Uterus (tissue), 4 donors: Measurements from ENCODE around the gene MSL2. TPM values are rescaled to one million over a fixed set of nuclear protein-coding genes. Genes with fewer than 3 reads are reported as not detected.

Experiments
- DNase-seq, 2 donors: peaks; one replicate each; pipeline ENCODE4 v3.0.0-alpha.2; 2019 to 2020
- H3K27ac ChIP-seq, 2 donors: fragments of 200-600 bp; sonication (generic); 1 replicate in 1 of 2; 2 replicates in 1 of 2; pipeline ENCODE4 v1.5.1; 2016 to 2018
- H3K27me3 ChIP-seq, 2 donors: fragments of 200-600 bp; sonication (generic); one replicate each; pipeline ENCODE4 v1.5.1; 2018 to 2019; ENCODE audit warnings: control low read depth in 1 of 2
- H3K36me3 ChIP-seq, 2 donors: fragments of 200-600 bp; sonication (generic); one replicate each; pipeline ENCODE4 v1.5.1; 2019; ENCODE audit warnings: control low read depth in 1 of 2
- H3K4me1 ChIP-seq, 2 donors: fragments of 200-600 bp; sonication (generic); one replicate each; pipeline ENCODE4 v1.5.1; 2018 to 2019; ENCODE audit warnings: control low read depth in 1 of 2
- H3K4me3 ChIP-seq, 2 donors: fragments of 200-600 bp; sonication (generic); 1 replicate in 1 of 2; 2 replicates in 1 of 2; pipeline ENCODE4 v1.5.1; 2018 to 2019; ENCODE audit warnings: mild to moderate bottlenecking in 1 of 2
- H3K9me3 ChIP-seq, 2 donors: fragments of 200-600 bp; sonication (generic); one replicate each; pipeline ENCODE4 v1.5.1; 2019; ENCODE audit warnings: control low read depth in 1 of 2
- CTCF ChIP-seq, 4 experiments: fragments of 200-600 bp in 2 of 4; fragments of 450-650 bp in 2 of 4; sonication (generic) in 2 of 4; IDR thresholded peaks; one replicate each; pipeline ENCODE4 v1.5.1; 2016 to 2019; ENCODE audit warnings: antibody characterized with exemption in 4 of 4, mild to moderate bottlenecking in 2 of 4, moderate library complexity in 1 of 4
- POLR2A ChIP-seq, 2 donors: fragments of 450-650 bp; IDR thresholded peaks; one replicate each; pipeline ENCODE4 v1.6.1; 2016; ENCODE audit warnings: antibody characterized with exemption in 2 of 2, mild to moderate bottlenecking in 1 of 2, moderate library complexity in 1 of 2
- intact Hi-C: fragments of 100-400 bp; cut with DNase I; formaldehyde crosslinking; loops from one replicate; pipeline ENCODE4 v1.15.1; 2023; ENCODE audit warnings: low total_unique reads
- total RNA-seq, 4 donors: library from RNA; depleted of rRNA in 3 of 4; stranded (reverse); fragments of >200 nt in 3 of 4; gene quantifications; one replicate each; pipeline versions ENCODE4 v1.1.0 to v1.2.4, GENCODE V29; 2014 to 2023
- donor health status: DM: yes; HTN: yes; CAD: no.

The MSL2 gene
- 10 to 100 TPM; 17.7 to 53.0 (median 32.9) TPM for total RNA-seq

- Histone ChIP-seq H3K4me3 (peak within 1 kb of the TSS; percentile 75 to 94), H3K4me1 (no peaks in the 10 kb centered on the region), H3K27me3 (no peaks in the 10 kb centered on the region), H3K9me3 (no peaks in the 10 kb centered on the region), H3K27ac (peak within 1 kb of the TSS; percentile 100), H3K36me3 (no peaks in the 10 kb centered on the region)
- DNase-seq = no peak
- TF ChIP-seq CTCF (IDR thresholded peaks at IDR 0.05) (peak in 1 of 4 experiments; percentile 2), POLR2A (IDR thresholded peaks at IDR 0.05) (peak in 1 of 2 donors; percentile 76)
- intact Hi-C loops = no loop called here
Measured at GRCh38 chr3:136196064-136196400, at the start of gene MSL2. MSL2 (minus strand) TSS chr3:136196335; CDS start chr3:136195113, 1,222 bp downstream.

GRCh38 chr3:136245691-136246090 is 49.6 kb upstream of the MSL2 start:
- Histone ChIP-seq H3K36me3 (no peaks in the 10 kb centered on the region), H3K27ac (no peak overlapping the region), H3K9me3 (no peaks in the 10 kb centered on the region), H3K27me3 (no peaks in the 10 kb centered on the region), H3K4me1 (no peaks in the 10 kb centered on the region), H3K4me3 (no peak overlapping the region)
- no peak for TF ChIP-seq CTCF (IDR thresholded peaks at IDR 0.05)
- TF ChIP-seq POLR2A (IDR thresholded peaks at IDR 0.05) = no peak
- DNase-seq = no peak
- intact Hi-C loops = no loop called here

- H3K36me3 ChIP-seq = no peaks in the 10 kb centered on the region
- H3K4me1 ChIP-seq = no peaks in the 10 kb centered on the region
- intact Hi-C loops = no loop called here
- TF ChIP-seq CTCF (IDR thresholded peaks at IDR 0.05) (no peak), POLR2A (IDR thresholded peaks at IDR 0.05) (no peak)
- H3K4me3 ChIP-seq = no peak overlapping the region
- H3K9me3 ChIP-seq = no peaks in the 10 kb centered on the region
- H3K27ac ChIP-seq = no peak overlapping the region
- no peaks in the 10 kb centered on the region for H3K27me3 ChIP-seq
- no peak for DNase-seq
Measured at GRCh38 chr3:136239094-136239493, 43.0 kb upstream of the MSL2 start.

- Histone ChIP-seq H3K4me1 (no peaks in the 10 kb centered on the region), H3K27me3 (no peaks in the 10 kb centered on the region), H3K27ac (no peak overlapping the region), H3K36me3 (no peaks in the 10 kb centered on the region), H3K9me3 (no peaks in the 10 kb centered on the region), H3K4me3 (no peak overlapping the region)
- no peak for TF ChIP-seq POLR2A (IDR thresholded peaks at IDR 0.05)
- no peak for TF ChIP-seq CTCF (IDR thresholded peaks at IDR 0.05)
- no peak for DNase-seq
- intact Hi-C loops = no loop called here
Measured at GRCh38 chr3:136237961-136238649, 42.0 kb upstream of the MSL2 start.

GRCh38 chr3:136237103-136237502 is 41.0 kb upstream of the MSL2 start:
- Histone ChIP-seq H3K27ac (no peak overlapping the region), H3K4me3 (no peak overlapping the region), H3K4me1 (no peaks in the 10 kb centered on the region), H3K36me3 (no peaks in the 10 kb centered on the region), H3K27me3 (no peaks in the 10 kb centered on the region), H3K9me3 (no peaks in the 10 kb centered on the region)
- TF ChIP-seq CTCF (IDR thresholded peaks at IDR 0.05) = no peak
- no peak for TF ChIP-seq POLR2A (IDR thresholded peaks at IDR 0.05)
- intact Hi-C loops = no loop called here
- DNase-seq = no peak
